Vein endothelial cell (primary cell): ENCODE data around the gene MS4A2. TPM values are rescaled to one million over a fixed set of nuclear protein-coding genes. Genes with fewer than 3 reads are reported as not detected.

Experiments
- total RNA-seq: library from RNA; depleted of rRNA; stranded (reverse); fragments of >200 nt; gene quantifications from 2 replicates; pipeline ENCODE4 v1.2.3, GENCODE V29; 2012

MS4A2 gene
- total RNA-seq: not detected in 2 replicates

DNA sequence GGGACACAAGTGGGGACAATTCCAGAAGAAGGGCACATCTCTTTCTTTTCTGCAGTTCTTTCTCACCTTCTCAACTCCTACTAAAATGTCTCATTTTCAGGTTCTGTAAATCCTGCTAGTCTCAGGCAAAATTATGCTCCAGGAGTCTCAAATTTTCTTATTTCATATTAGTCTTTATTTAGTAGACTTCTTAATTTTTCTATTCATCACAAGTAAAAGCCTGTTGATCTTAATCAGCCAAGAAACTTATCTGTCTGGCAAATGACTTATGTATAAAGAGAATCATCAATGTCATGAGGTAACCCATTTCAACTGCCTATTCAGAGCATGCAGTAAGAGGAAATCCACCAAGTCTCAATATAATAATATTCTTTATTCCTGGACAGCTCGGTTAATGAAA is at the start of gene MS4A2:
Gene MS4A2, plus strand, starts transcription at position 301 of the 400 bp plus-strand sequence. CDS start 102 bp downstream, outside the sequence.

DNA sequence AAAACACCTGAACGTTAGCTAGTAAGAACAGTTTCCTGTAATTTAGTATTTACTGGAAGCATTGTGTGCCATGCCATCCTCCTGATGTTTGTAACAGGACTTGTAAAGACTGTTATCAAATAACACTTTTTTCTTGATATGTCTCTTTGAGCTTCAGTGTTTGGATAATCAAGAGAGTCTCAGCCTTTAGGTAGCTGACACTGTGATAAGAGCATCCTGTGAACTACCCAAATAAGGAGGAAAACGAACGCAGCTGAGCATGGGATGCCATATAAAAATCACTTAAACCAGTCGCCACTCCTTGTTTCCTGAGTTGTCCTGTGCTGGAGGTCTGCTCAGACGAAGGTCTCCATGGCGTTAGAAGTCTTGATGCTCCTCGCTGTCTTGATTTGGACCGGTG is 48.4 kb upstream of the MS4A2 start, which contains the start of gene OOSP2:
Gene OOSP2, plus strand, starts transcription at position 301 of the 400 bp plus-strand sequence. Its CDS starts 51 bp downstream, at position 352.

GRCh38 chr11:60056349-60056969 is 32.0 kb upstream of the MS4A2 start, which contains the start of gene MS4A3:
TSS of gene MS4A3 (plus strand) at chr11:60056665. CDS start at chr11:60061161, 4,496 bp downstream.

Other genes with a start within 250 kb of the MS4A2 start
- gene CBLIF, start 243.2 kb upstream of the MS4A2 start, total RNA-seq: not detected in 2 replicates
- gene TCN1, start 222.2 kb upstream of the MS4A2 start, total RNA-seq: 0.10 TPM in 1 of 2 replicates, not detected in the other
- not detected in 2 replicates for gene OOSP3, start 209.9 kb upstream of the MS4A2 start, total RNA-seq
- gene OOSP1, start 150.2 kb upstream of the MS4A2 start, total RNA-seq: not detected in 2 replicates
- gene OOSP4A, start 124.6 kb upstream of the MS4A2 start, total RNA-seq: not detected in 2 replicates
- gene OOSP4B, start 71.5 kb upstream of the MS4A2 start, total RNA-seq: not detected in 2 replicates
- not detected in 2 replicates for gene OOSP2, start 48.3 kb upstream of the MS4A2 start, total RNA-seq
- gene MS4A3, start 32.0 kb upstream of the MS4A2 start, total RNA-seq: not detected in 2 replicates
- 3.4 and 3.6 TPM in 2 replicates for gene MS4A6A, start 94.4 kb downstream of the MS4A2 start, total RNA-seq
- gene MS4A4E, start 154.5 kb downstream of the MS4A2 start, total RNA-seq: not detected in 2 replicates
- gene MS4A4A, start 192.0 kb downstream of the MS4A2 start, total RNA-seq: not detected in 2 replicates
- gene MS4A6E, start 238.6 kb downstream of the MS4A2 start, total RNA-seq: not detected in 2 replicates